HG02623 (cell line): ENCODE measurements around the gene DCTN5.
"Not testable (repeated sequence)": the region's sequence is repeated elsewhere in the genome, so short reads cannot be mapped to it uniquely, and the experiment has no call there.

Experiments used
- ATAC-seq: cut with Tn5 transposase; IDR thresholded peaks from one replicate; pipeline ENCODE4 v1.9.1; 2021; ENCODE audit warnings: moderate library complexity; ENCODE audit not compliant: unreplicated experiment

The DCTN5 gene

DNA sequence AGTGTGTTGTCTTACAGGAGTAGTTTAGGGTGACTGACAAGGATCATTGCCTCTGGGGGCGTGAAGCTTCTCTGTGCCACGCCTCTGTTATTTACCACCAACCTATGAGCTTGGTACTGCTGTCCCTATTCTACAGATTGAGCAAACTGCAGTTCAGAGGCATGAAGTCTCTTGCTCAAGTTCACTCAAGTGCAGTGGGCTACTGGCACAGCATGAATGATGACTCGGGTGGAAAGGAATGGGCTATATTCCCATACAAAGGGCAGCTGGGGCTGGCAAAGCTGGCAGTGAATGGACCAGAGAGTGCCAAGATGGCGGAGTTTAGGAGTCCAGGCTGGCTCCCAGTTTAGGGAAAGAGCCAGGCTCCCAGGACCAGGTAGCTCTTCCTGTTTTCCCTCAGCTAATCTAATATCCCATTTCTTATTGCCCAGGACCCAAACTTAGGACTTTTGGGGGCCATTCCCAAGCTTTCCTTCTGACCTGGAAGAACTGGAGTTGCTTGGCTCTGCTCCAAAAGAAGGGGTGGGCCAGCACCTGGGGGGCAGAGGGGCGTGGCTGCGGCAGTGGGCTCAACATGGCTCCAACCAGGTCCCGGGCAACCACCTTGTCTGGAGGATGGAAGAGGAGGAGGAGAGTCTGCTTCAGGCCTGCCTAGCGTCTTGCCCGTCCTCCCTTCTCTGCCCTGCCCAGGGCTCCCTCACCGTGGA, 50.4 kb downstream of the DCTN5 start:
- no peak for ATAC-seq

- ATAC-seq = no peak
Measured at GRCh38 chr16:23692190-23692837, 51.0 kb downstream of the DCTN5 start.

DNA sequence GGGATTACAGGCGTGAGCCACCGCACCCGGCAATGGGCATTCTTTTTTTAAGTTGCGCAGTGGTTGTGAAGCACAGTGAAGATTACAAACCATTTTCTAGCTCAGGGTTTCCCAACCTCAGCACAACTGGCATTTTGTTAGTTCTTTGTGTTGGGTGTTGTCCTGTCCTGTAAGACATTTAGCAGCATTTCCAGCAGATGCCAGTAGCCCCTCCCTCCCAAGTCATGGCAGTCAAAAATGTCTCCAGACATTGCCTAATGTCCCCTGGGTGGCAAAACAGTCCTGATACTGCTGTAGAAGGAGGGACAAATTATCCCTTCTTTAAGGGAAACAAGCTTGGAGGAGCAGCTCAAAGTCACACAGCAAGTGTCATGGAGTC, 53.0 kb downstream of the DCTN5 start:
- no peak for ATAC-seq

DNA sequence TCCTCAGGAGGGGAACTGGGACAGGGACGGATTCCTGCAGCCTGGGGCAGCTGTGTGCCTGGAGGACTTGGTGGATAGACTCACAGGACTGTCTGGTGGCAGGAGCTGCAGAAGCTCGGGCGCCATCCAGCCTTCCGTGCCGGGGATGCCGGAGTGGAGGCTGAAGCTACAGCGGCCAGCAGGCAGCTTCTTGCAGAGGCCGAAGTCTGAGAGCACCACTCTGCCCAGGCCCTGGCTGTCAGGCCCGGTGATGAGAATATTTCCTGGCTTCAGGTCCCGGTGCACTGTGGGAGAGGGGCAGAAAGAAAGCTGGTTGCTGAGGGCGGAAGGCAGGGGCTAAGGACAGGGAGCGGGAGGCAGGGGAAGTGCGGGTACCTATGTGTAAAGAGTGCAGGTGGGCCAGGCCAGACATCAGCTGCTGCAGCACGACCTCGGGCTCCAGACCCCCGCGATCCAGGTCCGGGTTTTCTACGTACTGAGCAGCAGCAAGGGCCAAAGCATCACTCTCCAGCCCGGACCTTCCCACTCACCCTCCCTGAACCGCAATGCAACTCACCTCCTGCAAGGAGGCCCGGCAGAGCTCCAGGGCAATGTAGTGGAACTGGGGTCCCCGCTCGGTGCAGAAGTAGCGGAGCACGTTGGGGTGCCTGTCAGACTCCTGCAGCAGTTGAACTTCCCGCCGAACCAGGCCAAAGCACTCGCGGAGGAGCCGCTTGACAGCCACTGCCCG, 53.5 kb downstream of the DCTN5 start:
- no peak for ATAC-seq

GRCh38 chr16:23695756-23696155, 54.5 kb downstream of the DCTN5 start:
- ATAC-seq = no peak

DNA sequence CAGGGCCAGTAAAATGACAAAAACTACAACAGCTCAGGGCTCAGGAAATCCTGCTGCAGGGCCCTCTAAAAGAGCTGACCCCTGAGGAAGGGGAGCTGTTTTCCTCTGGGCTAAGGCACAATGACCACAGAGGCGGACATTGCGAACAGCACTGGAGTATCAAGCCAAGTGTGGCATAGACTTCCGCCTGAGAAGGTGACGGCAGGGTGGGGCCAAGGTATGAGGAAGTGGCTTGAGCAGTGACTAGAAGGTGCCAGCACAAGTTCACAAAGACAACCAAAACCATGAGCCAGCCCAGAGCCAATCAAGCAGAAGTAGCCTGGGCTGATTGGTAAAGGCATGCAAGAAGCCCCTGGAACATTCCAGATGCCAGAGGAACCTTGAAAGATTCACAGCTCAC, 57.8 kb downstream of the DCTN5 start:
- no peak for ATAC-seq

GRCh38 chr16:23700093-23700492, 58.8 kb downstream of the DCTN5 start:
- no peak for ATAC-seq

DNA sequence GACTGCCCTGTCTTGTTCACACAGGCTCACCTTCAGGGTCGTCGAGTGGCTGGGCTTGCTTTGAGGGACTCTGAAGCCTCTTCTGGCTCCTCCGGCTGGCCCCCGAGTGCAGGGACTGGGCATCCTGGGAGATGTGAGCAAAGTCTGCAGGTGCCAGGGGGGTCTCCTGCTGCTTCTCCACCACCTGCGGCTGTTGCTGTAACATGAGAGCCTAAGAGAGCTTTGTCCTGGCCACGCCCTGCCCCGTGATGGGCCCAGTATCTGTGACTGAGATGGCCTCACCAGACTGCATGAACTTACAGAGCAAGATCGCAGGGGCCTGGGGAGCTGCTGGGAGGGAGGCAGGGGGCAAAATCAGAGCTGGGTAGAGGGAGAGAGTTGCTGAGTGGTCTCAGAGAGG, 59.2 kb downstream of the DCTN5 start:
- no peak for ATAC-seq

- ATAC-seq = no peak
Measured at GRCh38 chr16:23701045-23701444, 59.8 kb downstream of the DCTN5 start.

- ATAC-seq = no peak
Measured at GRCh38 chr16:23702951-23703350, 61.7 kb downstream of the DCTN5 start.

- ATAC-seq = no peak
Measured at GRCh38 chr16:23704772-23705516, 63.7 kb downstream of the DCTN5 start.

DNA sequence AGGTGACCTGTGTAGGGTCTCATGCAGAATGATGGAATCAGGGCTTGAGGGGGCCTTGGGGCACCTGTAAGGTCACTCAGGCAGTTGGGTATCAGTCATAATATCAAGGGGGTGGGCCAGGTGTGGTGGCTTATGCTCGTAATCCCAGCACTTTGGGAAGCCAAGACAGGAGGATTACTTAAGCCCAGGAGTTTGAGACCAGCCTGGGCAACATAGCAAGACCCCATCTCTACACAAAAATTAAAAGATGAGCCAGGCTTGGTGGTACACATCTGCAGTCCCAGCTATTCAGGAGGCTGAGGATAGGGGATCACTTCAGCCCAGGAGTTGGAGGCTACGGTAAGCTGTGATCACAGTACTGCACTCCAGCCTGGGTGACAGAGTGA, 64.2 kb downstream of the DCTN5 start:
- ATAC-seq = no peak

DNA sequence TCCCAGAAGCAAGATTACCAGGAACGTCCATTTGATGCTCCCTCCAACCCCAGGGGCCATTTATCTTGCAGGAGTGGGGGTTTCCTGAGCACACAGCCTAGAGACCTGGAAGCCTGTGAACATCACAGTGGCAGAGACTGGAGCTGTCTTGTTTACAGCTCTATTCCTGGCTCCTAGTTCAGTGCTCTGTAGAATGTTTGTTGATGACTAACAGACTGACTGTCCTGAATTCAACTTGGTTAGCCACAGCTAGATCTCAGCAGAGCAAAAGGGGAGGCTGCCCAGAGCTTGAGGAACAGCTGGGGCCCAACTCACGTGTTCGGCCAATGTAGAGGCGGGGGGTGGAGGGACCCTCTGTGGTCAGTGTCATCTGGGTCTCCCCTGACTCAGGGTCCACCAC, 65.2 kb downstream of the DCTN5 start:
- no peak for ATAC-seq

GRCh38 chr16:23709536-23709935, 68.3 kb downstream of the DCTN5 start:
- ATAC-seq = no peak

GRCh38 chr16:23710008-23710407, 68.7 kb downstream of the DCTN5 start:
- ATAC-seq = no peak

DNA sequence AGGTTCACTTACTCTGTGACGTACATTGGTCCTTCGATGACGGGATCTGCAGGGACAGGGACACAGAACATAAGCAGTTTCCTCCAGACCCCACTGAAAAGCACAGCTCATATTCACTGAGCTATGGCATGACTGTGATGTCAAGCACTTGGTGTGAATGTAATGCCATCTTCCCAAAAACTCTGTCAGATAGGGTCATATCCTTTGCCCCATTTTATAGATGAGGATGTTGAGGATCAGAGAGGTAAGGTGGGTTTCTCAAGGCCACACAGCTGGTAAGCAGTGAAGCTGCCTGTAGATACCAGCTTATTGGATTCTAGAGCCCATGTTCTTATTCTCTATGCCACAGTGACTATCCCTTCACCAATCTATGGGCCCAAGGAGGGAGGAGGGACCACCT, 69.2 kb downstream of the DCTN5 start:
- no peak for ATAC-seq

DNA sequence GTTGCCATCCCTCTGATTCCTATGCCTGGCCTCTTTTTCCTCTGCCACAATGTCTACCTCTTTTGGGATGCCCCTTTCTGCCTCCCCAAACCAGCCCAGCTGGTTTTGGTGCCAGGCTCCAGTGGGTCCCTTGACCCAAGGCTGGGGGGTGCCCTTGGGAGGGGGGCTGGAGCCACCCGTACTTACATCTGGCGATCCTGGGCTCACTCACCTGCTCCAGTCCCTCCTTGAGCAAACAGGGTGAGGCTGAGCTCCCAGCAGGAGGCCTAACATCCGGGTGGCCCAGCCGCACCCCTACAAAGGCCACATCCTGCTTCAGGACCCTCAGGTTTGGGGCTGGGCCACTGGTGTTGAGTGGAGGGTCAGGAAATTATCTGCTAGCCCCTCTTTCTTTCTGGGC, 70.5 kb downstream of the DCTN5 start:
- ATAC-seq = no peak

DNA sequence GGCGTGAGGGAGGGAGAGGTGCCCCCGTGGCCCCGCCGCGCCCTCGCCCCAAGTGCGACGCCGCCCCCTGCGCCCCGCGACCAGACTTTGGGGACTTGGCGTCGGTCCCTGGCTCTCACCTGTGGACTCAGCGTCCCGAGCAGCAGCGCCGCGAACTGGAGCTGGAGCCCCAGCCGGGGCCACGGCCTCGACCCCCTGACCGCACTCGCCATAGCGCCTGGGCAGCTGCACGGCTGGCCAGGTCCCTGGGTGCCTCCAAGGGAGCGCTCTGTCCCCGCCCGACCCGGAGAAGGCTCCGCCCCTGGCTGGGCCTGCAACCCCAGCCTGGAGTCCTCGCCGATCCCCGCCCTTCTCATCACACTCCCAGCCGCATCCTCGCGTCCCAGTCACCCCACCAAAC, 71.7 kb downstream of the DCTN5 start, which contains the start of gene ERN2:
ERN2 (minus strand) TSS at position 247 of the 400 bp plus-strand sequence; CDS start at position 212, 35 bp downstream.
- ATAC-seq = no peak

- no peak for ATAC-seq
Measured at GRCh38 chr16:23716484-23716883, 75.2 kb downstream of the DCTN5 start.

GRCh38 chr16:23722613-23723240, 81.5 kb downstream of the DCTN5 start:
- not testable (repeated sequence) for ATAC-seq
